8988T (cell line): Measurements from ENCODE around the gene LSM4.
A peak's percentile ranks its signal among the peaks of the same experiment; 100 is the strongest.
"Not testable (repeated sequence)": the region's sequence is repeated elsewhere in the genome, so short reads cannot be mapped to it uniquely, and the experiment has no call there.

Experiments
- DNase-seq: peaks from one replicate; pipeline ENCODE4 v3.0.0; 2011

LSM4 gene

GRCh38 chr19:18340190-18340989, 17.5 kb upstream of the LSM4 start, which contains the start of gene PGPEP1:
PGPEP1 (plus strand) TSS chr19:18340598; CDS start chr19:18340682, 84 bp downstream.
- peak; percentile 80 for DNase-seq

- peak; percentile 57 for DNase-seq
These were observed 16.8 kb upstream of the LSM4 start for GRCh38 chr19:18339723-18340122.

- no peak for DNase-seq
These were observed 15.7 kb upstream of the LSM4 start for GRCh38 chr19:18338541-18338940.

- DNase-seq = no peak
These were observed 13.2 kb upstream of the LSM4 start for GRCh38 chr19:18336121-18336520.

- DNase-seq = no peak
These were observed 10.8 kb upstream of the LSM4 start for GRCh38 chr19:18333680-18334079.

- no peak for DNase-seq
These were observed 10.1 kb upstream of the LSM4 start for GRCh38 chr19:18332917-18333530.

- DNase-seq = no peak
These were observed 8.0 kb upstream of the LSM4 start for GRCh38 chr19:18330868-18331267.

GRCh38 chr19:18329035-18329376, 6.1 kb upstream of the LSM4 start:
- DNase-seq = no peak

GRCh38 chr19:18328340-18329034, 5.6 kb upstream of the LSM4 start:
- DNase-seq = peak; percentile 94

- DNase-seq = no peak
These were observed 3.9 kb upstream of the LSM4 start for GRCh38 chr19:18326772-18327171.

GRCh38 chr19:18324373-18324731, 1.5 kb upstream of the LSM4 start:
- DNase-seq = not testable (repeated sequence)

- no peak for DNase-seq
These were observed 538 bp downstream of the LSM4 start for GRCh38 chr19:18322318-18322758.

GRCh38 chr19:18321734-18322102, 1.2 kb downstream of the LSM4 start:
- no peak for DNase-seq

GRCh38 chr19:18320865-18321733, 1.8 kb downstream of the LSM4 start:
- DNase-seq = no peak

- DNase-seq = no peak
These were observed 3.2 kb downstream of the LSM4 start for GRCh38 chr19:18319591-18320135.

GRCh38 chr19:18317961-18318800, 4.7 kb downstream of the LSM4 start:
- no peak for DNase-seq

- DNase-seq = no peak
These were observed 9.5 kb downstream of the LSM4 start for GRCh38 chr19:18313398-18313797.

GRCh38 chr19:18312092-18312534, 10.8 kb downstream of the LSM4 start:
- no peak for DNase-seq

GRCh38 chr19:18311502-18312091, 11.3 kb downstream of the LSM4 start:
- DNase-seq = no peak

GRCh38 chr19:18310966-18311365, 11.9 kb downstream of the LSM4 start:
- no peak for DNase-seq
